Measurements from ENCODE around the gene FAM161A.
"Not testable (repeated sequence)": the region's sequence is repeated elsewhere in the genome, so short reads cannot be mapped to it uniquely, and the experiment has no call there.

Gene FAM161A, protein sequence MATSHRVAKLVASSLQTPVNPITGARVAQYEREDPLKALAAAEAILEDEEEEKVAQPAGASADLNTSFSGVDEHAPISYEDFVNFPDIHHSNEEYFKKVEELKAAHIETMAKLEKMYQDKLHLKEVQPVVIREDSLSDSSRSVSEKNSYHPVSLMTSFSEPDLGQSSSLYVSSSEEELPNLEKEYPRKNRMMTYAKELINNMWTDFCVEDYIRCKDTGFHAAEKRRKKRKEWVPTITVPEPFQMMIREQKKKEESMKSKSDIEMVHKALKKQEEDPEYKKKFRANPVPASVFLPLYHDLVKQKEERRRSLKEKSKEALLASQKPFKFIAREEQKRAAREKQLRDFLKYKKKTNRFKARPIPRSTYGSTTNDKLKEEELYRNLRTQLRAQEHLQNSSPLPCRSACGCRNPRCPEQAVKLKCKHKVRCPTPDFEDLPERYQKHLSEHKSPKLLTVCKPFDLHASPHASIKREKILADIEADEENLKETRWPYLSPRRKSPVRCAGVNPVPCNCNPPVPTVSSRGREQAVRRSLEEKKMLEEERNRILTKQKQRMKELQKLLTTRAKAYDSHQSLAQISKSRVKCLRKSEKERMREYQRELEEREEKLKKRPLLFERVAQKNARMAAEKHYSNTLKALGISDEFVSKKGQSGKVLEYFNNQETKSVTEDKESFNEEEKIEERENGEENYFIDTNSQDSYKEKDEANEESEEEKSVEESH

DNA sequence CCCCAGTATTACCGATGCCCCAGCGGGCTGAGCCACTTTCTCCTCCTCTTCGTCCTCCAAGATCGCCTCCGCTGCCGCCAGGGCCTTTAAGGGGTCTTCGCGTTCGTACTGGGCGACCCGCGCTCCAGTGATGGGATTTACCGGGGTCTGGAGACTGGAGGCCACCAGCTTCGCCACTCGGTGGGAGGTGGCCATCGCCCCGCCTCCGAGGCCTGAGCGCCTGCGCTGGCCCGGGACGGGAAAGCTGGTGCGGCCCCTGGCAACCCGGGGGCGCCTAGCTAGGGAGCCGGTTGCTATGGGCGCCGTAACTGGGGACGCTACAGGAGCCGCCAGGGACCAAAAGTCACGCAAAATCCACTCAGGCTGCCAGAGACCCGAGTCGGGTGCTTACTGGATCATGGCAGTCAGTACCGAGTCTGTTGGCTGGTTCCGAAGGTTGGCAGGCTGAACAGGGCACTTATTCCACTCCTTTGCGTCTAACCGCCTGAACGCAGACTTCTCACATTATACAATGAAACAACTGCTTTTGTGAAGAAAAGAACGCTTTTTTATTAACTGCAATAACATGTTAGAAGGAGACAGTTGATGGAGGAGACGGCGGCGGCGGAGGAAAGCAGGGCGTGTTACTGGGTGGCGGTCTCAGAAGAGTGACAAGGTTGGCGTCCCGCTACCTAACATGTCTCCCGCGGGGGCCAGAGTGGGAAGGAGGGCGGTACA is at the start of gene FAM161A:
Gene FAM161A, minus strand, starts transcription at position 214 of the 717 bp plus-strand sequence. Its CDS starts 19 bp downstream, at position 195.
- DNase-seq, result no peak

DNA sequence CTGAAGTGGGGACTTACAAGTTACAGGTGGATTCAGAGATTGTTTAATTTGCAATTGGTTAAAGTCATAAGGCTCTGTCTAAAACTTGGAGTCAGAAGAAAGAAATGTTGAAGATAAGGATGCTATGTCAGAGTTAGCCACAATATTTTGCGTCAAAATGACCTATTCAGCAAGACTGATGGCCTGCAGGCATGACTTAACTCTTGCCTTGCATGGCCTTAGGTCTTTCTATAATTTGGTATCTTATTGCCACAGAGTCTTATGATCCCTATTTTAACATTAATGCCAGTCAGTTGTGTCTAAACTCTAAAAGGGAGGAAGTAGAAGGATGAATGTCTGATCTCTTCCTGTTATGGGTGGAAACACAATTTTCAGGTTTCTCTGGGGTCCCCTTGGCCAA is 46.4 kb upstream of the FAM161A start:
- no peak for DNase-seq

DNA sequence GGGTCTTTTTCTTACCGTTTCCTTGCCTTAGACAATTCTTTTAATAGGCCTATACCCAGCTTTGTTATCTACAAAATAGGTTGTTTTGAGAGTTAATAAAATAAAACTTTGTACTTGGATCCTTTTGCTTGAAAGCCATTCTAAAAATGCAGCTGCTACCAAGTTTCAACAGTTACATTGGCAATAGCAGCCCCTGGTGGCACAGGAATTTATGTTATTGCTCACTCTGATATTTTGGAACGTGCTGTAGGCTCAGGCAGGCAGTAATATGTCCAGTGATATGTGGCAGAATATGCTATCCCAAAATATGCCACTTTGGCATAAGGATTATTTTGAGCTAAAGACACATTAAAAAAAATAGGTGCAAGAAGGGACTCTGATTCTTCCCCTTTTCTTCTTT is 45.0 kb upstream of the FAM161A start:
- DNase-seq, result no peak

DNA sequence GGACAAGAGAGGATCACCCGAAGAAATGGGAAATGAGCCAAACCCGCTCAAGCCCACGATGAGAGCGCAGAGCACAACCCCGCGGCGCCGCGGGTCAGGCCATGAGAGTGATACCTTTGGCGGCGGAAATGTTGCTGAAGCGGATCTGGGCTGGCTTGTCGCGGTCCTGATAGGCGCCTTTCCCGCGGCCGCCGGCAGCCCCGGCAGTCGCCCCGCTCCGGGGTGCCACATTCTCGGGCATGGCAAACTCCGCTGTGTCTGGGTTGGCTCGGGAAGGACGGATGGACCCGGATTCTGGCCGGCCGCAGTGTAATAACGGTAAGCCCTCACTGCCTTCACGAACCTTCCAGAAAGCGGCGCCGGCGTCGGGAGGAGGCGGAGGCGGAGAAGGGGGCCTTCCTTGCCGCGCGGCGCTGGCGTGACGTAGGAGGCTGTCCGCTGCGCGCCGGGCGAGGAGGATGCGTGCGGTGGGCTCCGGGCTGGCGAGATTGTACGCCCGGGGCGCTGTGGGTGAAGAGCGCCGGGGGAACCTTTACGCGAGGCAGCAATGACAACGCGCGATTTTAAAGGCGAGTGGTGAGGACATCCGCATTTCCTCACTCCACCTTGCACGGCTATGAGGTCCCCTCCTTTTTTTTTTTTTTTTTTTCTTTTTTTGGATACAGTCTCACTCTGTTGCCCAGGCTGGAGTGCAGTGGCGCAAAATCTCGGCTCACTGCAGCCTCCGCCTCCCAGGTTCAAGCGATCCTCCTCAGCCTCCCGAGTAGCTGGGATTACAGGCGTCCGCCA is 34.6 kb upstream of the FAM161A start, which contains the start of gene CCT4:
Gene CCT4, minus strand, starts transcription at position 390 of the 789 bp plus-strand sequence. Its CDS starts 149 bp downstream, at position 241.
- DNase-seq, result peak; percentile 74

DNA sequence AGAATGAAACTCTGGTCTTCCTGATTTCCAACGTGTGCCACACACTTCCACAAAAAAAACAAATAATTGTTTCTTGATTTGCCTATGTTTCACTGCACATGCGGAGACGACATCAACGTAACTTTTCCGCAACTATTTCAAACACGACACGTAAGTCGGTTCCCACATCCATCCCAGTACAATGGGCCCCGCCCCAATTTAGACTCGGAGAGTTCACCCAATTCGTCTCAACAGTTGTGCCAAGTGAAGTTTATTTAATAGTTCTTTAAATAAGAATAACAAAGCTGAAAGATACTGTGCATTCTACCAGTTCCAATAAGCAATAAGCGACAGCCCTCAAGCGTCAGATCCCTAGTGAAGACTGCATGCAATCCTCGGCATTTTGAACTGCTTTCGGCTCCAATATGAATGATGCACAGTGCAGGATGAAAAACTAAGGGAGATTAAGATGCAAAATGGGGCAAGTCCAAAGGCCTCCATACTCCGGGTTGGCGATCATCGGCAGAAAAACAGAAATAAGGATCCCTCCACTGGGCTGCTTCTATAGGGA is 33.9 kb upstream of the FAM161A start:
- no peak for DNase-seq

DNA sequence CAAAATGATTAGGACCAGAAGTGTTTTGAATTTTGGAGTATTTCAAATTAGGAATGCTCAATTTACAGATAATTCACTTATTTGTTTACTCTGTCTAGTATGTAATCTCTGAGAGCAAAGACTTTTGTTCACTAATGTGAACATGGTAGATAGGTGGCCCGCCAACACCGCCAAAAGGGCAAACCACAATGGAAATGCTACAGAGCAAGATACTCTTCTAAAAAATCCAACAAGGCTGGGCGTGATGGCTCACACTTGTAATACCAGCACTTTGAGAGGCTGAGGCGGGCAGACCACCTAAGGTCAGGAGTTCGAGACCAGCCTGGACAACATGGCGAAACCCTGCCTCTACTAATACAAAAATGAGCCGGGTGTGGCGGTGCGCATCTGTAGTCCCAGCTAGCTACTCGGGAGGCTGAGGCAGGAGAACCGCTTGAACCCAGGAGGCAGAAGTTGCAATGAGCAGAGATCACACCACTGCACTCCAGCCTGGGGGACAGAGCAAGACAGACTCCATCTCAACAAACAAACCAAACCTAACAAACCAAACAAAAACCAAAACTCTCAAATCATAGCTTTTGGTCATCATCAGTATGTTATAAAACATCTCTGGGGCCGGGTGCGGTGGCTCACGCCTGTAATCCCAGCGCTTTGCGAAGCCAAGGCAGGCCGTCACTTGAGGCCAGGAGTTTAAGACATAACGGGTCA is 32.2 kb upstream of the FAM161A start:
- DNase-seq, result no peak

DNA sequence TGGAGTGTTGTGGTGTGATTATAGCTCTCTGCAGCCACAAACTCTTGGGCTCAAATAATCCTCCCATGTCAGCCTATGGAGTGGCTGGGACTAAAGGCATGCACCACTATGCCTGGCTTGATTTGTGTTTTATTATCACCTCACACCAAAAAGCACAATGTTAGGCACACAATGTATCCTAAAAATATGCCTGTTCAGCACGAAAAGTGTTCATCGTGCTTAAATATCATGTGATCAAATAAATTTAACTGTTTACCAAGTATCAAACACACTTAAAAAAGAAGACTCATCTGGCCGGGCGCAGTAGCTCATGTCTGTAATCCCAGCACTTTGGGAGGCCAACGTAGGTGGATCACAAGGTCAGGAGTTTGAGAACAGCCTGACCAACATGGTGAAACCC is 29.0 kb upstream of the FAM161A start:
- DNase-seq, result no peak

DNA sequence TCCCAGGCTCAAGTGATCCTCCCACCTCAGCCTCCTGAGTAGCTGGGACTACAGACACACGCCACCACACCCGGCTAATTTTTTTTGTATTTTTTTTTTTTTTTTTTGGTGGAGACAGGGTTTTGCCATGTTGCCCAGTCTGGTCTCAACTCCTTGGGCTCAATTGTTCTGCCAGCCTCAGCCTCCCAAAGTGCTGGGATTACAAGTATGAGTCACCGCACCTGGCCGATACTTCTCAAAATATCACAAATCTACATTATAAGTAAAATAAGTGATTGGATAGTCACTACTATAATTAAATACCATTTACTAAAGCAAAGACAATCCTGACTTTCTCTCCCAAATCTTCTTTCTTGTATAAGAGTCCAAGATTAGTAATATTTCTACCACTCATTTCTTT is 25.5 kb upstream of the FAM161A start:
- DNase-seq, result not testable (repeated sequence)

DNA sequence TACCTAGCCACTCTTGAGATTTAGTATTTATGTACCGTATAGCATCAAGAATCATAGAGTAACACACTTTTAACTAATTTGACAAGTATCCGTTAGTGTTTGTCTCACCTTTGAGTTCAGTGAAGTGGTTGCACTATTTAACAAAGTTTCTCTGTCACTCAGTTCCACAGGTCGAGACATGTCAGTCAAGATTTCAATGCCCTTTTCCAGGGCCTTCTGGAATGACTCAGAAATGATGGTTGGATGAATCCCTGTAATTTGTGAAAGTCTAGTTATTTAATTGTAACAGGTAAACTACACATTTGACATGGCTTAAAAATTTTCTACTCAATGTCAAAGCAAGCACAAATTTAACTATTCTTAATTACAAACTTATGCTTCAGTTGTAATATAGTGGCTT is 24.9 kb upstream of the FAM161A start:
- DNase-seq, result no peak

DNA sequence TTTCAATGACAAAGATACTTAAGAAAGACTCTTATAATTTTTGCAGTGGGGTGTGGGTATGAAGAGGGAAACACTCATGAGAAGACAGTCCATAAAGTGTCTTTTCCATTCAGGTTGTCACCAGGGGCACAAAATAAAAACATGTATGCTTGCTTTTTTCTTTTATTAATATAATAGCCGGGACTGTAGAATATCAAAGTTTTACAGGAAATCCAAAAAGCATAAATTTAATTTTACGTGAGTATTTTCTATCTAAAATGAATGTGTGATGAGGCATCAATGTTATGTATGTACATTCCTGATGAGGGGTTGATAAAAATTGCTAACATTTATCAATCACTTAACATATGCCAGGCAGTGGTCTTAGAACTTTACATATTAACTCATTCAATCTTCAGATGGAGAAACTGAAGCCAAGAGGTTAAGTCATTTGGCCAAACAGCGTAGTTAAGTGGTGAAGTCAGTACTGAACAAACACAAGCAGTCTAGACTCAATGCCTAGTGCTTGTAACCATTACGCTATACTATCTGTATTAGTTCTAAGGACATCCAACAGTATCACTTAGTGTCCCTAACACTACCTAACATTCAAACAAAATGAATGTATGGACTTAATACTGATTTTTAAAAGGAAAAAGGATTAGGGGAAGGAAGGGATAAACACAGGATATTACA is 23.8 kb upstream of the FAM161A start:
- no peak for DNase-seq

DNA sequence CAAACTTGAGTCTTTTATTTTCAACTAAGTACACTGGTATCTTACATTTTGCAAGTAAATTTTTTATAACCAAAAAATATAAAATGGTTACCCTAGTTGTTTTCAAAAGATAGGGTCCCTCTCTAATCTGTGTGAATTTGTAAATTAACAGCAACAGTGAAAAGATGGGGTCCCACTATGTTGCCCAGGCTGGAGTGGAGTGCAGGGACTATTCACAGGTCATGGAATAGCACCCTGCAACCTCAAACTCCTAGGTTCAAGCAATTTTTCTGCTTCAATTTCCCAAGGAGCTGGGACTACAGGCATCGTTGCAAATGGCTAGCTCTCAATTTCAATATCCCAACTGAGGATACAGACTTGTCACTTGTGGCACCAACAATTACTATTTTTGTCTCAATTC is 22.5 kb upstream of the FAM161A start:
- no peak for DNase-seq

DNA sequence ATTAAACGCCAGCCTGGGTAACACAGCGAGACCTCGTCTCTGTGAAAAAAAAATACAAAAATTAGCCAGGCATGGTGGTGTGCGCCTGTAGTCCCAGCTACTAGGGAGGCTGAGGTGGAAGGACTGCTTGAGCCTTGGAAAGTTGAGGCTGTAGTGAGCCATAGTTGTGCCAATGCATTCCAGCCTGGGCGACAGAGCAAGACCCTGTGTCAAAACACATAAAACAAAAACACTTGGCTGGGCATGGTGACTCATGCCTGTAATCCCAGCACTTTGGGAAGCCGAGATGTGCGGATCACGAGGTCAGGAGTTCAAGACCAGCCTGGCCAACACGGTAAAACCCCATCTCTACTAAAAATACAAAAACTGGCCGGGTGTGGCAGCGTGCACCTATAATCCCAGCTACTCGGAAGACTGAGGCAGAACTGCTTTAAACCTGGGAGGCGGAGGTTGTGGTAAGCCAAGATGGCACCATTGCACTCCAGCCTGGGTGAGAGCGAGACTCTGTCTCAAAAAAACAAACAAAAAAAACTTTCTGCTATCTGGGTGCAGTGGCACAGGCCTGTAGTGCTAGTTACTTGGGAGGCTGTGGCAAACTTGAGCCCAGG is 12.7 kb upstream of the FAM161A start:
- not testable (repeated sequence) for DNase-seq

DNA sequence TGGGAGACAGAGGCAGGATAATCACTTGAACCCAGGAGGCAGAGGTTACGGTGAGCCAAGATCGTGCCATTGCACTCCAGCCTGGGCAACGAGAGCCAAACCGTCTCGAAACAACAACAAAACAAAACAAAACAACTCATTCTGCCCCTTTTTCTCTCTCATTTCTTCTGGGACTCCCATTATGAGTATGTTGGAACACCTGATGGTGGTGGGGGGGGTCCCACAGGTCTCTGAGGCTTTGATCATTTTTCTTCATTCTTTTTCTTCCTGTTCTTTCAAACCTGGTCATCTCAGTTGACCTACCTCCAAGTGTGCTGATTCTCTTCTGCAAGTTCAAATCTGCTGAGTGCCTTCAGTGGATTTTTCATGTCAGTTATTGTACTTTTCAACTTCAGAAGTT is 8.2 kb upstream of the FAM161A start:
- DNase-seq, result no peak

DNA sequence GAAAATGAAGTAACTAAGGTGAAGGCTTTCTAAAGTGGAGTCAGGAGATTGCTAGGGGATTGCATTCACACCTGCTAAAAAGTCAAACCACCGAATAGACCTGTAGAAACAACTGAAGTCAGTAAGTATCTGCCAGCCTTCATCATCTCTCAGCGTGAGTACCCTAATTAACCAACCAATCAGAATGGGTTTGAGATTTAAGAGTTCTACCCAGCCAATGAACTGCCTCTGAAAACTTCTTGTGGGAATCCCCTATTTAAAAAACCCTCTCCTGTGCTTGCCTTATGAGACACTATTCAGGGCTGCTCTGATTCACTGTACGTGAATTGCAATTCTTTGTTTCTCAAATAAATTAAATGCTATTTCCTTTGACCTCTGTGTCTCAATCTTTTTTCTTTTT is 3.4 kb upstream of the FAM161A start:
- DNase-seq, result no peak

DNA sequence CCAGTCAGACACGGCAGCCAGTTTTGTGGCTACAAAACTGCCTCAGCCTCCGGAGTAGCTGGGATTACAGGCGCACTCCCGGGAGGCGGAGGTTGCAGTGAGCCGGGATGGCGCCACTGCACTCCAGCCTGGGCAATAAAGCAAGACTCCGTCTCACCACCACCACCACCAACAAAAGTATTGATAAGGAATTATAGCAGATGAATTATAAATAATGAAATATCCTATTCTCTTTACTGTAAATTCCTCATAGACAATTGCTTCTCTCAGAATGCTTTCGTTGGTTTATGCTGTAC is 1.4 kb upstream of the FAM161A start:
- no peak for DNase-seq

DNA sequence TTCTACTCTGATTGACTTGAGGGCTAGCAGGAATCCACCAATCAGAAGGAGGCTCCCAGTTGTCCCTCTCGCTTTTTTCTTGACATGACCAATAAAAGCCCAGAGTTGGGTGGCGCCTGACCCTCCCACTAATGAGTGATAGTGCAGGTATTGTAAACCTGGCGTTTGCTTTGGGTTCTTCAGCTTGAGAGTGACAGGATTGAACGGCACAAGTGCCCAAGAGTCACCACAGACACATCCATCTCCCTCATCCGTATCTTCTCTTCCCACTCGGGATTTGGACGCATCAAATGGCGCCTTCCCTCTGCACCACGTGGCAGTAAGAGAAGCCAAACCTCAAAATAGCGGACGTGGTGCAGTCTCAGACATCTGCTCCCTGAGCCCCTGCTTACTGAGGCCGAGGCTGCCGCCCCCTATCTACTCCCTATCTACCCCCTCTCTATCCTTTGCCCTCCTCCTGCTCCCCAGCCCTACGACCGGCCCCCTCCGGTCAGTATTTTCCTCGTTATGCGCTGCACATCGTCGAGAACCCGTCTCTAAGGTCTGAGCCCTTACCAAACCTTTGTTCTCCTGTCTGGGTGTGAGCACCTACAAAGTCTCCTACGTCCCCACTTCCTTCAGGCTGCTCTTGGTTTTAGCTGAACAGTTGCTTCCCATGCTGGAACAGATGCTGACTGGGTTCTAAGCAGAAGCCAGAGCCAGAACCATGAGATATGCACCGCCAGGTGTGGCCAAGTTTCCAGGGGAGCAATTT is 881 bp upstream of the FAM161A start:
- peak; percentile 84 for DNase-seq

DNA sequence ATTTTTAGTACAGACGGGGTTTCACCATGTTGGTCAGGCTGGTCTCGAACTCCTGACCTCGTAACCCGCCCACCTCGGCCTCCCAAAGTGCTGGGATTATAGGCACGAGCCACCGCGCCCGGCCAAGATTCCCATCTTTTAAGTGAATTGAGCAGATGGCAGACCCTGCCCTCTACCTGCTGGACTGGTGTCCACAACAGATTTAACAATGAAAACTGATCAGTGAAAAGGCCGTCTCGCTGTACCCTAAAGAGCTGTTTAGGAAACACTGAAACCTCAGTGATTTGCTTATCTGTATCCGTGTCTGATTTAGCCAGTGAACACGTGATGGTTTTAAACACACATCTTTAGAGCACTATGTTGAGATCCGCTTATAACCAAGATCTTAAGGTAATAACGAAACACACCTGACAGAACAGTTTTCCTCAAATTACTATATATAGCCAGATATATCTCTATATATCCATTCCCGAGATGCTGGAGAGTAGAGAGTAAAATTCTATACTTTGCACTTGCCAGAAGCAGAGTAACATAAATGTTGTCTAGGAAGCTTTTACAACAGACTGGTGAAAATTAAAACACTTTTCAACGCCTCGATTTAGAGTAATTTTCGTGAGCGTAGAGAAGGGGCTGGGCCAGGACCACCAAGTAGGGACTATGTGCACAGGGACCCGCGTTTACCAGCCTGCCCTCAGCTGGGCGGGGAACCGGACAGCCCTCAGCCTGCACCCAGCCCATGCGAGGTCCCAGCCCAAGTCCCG is 594 bp downstream of the FAM161A start:
- DNase-seq, result no peak

DNA sequence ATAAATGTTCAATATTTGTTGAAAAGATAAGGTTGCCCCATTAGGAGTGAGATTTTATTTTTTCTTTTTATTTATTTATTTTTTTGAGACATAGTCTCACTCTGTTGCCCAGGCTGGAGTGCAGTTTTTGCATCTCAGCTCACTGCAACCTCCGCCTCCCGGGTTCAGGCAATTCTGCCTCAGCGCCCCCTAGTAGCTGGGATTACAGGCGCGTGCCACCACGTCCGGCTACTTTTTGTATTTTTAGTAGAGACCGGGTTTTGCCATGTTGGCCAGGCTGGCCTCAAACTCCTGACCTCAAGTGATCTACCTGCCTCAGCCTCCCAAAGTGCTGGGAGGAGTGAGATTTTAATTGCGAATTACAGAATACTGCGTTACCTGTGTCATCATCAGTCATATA is 2.6 kb downstream of the FAM161A start:
- DNase-seq, result not testable (repeated sequence)

DNA sequence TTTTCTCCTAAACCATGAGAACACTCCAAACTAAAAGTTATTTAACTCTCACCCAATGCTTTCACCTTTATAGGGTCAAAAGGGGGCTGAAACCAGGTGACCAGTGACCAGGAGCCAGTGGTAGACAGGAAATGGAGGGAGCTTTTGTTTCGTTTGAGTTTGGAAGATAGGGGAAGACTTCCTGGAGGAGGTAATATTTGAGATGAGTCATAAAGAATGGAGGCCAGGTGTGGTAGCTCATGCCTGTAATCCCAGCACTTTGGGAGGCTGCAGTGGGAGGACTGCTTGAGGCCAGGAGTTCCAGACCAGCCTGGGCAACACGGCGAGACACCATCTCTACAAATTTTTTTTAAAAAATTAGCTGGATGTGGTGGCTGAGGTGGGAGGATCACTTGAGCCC is 8.5 kb downstream of the FAM161A start:
- DNase-seq, result no peak
